Esophagus squamous epithelium (tissue), 4 donors: ENCODE data around the gene ZSCAN5A.
"Not testable (repeated sequence)": the region's sequence is repeated elsewhere in the genome, so short reads cannot be mapped to it uniquely, and the experiment has no call there.

Experiments used
- CTCF ChIP-seq, 6 experiments: fragments of 450-650 bp in 4 of 6; fragments of 200-600 bp in 2 of 6; sonication (generic) in 2 of 6; IDR thresholded peaks; one replicate each; pipeline ENCODE4 v1.5.1; 2016 to 2019; ENCODE audit warnings: antibody characterized with exemption in 6 of 6, mild to moderate bottlenecking in 4 of 6, moderate library complexity in 4 of 6
- POLR2A ChIP-seq, 4 donors: fragments of 450-650 bp; IDR thresholded peaks; one replicate each; pipeline ENCODE4 v1.6.1; 2017; ENCODE audit warnings: antibody characterized with exemption in 4 of 4, mild to moderate bottlenecking in 4 of 4, moderate library complexity in 3 of 4

- TF ChIP-seq CTCF, POLR2A (IDR thresholded peaks at IDR 0.05): not testable (repeated sequence)
Measured at GRCh38 chr19:56210036-56210435, 104.6 kb downstream of the ZSCAN5A start.
